ENCODE data around the gene ARHGEF26.

The ARHGEF26 gene

DNA sequence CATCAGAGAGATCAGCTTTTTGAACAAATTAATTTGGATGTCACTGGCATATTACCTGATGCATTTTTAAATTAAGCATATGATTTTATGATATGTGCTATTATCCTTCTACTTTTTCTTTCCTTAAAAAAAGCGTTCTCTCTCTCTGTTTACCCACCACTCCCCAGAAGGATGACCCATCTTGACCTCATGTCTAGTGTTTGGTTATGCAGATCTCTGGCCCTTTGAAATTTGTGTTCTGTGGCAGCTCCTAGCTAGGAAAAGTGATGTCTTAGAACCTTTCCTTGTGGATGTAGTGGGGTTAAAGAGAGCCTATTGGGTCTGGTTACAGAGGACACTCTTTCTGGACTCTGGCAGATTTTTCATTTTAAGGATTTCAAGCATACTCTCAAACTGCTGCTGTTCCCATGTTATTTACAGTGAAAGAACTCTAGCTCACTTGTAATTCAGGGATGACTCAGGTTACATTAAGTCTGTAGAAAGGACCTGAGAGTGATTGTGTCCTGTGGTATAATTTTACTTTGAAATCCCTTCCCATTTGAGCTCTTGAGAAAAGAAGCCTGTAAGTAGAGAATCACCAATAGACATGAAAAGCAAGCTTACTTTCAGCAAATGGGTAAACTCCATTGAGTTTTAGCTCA, 23.8 kb downstream of the ARHGEF26 start:
- no peak for DNase-seq
- intact Hi-C loops (cut with DNase I) = no loop called here

DNA sequence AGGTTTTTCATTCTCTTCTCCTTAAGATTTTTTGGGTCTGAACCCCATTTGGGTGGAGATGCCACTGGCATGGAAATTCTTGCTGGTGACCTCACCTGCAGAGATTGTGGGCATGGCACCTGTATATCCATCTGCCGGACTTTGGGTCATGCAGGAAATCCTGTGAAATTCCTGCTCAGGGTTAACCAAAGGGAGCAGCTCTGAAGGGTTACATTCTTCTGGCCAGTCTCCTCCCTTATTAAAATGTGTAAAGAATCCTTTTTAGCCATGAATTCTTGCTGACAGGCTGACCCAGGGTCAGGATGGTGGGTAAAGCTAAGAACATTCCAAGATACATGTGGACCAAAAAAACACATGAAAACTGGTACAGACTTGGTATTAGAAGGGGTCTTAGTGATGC, 27.4 kb downstream of the ARHGEF26 start:
- intact Hi-C loops (cut with DNase I) = no loop called here
- no peak for DNase-seq

DNA sequence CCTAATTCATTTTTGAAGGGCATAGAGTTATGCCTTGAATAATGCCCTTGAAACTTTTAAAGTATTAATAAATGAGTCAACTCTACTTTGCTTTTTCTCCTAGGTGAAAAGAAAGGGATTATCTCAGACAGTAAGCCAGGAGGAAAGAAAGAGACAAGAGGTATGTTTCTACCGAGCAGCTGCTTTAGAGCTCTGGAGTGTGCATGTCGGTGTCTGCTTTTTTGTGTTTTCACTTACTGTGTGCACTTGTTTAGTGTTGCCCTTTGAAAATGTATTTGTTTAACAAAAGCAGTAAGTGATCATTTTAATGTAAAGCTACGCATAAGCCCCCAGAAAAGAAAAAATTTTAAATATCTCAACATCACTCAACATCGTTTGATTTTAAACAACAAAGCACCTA, 28.1 kb downstream of the ARHGEF26 start:
- no peak for DNase-seq
- intact Hi-C loops (cut with DNase I) = no loop called here

DNA sequence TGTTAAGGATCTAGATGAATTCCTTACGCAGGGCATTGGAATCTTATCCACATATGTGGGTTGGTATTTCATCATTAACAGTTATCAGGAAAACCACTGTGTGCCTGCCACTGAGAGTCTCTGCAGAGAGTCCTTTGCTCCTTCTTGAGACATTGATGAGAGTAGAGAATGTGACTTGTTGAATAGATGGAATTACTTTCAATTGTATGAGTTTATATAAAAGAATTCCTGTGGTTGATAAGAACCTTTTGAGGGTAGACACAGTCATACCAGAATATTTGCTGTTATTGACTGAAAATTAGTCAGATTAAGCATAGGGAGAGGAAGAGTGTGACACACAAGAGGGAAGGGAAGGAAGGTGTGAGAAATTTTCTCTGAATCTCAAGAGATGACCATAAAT, 30.8 kb downstream of the ARHGEF26 start:
- DNase-seq = no peak
- intact Hi-C loops (cut with DNase I) = no loop called here

DNA sequence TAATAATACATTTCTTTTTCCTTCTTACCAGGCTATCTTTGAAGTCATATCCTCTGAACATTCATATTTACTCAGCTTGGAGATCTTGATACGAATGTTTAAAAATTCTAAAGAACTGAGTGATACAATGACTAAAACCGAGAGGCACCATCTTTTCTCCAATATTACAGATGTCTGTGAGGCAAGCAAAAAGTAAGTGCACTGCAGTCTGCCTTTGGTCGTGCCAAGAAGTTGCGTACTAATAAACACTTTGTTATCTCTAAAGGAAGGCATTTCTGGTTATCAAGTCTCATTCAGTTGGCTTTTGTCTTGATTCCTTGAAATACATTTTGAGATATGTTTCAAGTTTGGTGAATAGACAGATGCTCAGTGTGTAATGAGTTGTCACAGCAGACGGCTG, 31.6 kb downstream of the ARHGEF26 start:
- intact Hi-C loops (cut with DNase I) = no loop called here
- no peak for DNase-seq

DNA sequence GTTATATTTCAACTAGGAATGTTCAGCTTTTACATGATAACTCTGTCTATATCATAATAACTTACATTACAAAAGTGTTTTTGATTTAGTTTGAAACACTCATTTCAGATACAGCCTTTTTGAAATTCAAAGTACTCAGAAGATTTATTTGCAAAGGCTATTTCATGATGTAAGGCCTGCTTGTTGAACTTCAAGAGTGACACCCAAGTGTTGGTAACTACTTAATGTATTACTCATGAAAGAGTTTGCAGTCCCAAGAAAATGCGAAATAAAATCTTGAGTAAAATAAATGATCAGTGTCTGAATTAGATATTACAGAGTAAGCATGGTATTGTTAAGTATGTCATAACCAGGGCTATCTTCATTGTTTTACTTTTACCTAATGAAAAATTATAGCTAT, 35.3 kb downstream of the ARHGEF26 start:
- intact Hi-C loops (cut with DNase I) = no loop called here
- no peak for DNase-seq

DNA sequence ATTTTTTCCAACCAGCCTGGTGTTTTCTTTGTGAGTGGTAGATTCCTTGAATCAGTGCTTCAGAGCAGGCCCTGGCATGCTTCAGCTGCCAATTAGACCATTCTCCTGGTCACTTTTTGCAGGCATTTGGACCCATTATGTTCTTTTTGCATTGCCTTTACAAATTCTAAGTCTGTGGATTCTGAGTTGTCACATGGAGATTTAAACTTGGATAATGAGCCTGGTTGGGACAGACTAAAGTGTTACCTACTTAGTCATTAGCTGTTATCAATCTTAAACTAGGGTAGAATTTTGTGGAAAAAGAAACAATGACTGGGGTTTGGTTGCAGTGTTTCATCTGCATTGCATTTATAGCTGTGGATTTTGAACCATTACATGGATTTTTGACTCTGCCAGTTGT, 40.6 kb downstream of the ARHGEF26 start:
- DNase-seq = no peak

DNA sequence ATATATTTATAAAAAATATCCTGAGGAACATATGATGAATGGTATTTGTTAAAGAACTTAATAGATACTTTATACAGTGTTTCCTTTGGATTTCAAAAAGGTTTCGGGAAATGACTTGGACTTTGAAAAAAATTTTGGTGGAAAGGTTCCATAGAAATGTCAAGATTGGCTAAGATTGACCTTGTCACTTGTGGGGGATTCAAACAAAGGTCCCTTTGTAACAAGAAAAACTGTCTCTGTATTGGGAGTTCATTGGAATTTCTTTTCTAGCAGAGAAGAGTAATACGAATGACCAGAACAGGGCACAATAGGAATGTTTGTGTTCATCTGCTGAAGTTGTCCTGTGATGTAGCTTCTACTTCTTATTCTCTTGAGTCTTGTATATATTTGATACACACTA, 43.2 kb downstream of the ARHGEF26 start:
- no peak for DNase-seq
- intact Hi-C loops (cut with DNase I) = no loop called here

More for the DNA sequence above, 40.6 kb downstream of the ARHGEF26 start:
- intact Hi-C loops (cut with DNase I) = no loop called here

DNA sequence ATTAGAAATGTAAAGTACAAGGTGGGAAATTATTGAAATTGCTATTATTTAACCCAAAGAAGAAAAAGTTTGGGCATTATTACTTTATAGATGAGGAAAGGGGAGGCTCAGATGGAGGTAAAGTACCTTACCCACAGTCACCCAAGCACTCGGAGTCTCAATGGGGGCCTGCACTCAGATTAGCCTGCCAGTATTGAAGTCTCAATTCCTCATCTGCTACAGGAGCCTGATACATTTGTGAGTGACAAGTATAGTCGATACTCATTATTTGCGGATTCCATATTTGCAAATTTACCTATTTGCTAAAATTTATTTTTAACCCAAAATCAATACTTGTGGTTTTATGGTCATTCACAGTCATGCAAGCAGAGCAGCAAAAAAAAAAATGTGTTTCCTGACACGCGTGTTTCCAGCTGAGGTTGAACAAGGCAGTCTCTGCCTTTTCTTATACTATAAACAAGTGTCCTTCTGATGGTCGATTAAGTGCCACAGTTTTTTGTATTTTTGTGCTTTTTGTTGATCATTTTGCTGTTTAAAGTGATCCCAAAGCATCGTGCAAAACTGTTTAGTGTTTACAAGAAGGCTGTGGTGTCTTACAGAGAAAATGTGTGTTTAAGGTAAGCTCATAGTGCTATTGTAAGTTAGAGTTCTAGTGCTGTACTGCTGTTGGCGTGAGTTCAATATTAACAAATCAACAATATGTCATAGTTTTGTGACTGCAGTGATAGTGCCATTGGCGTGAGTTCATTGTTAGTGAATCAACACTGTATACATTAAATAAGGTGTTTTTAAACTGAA, 48.0 kb downstream of the ARHGEF26 start:
- intact Hi-C loops (cut with DNase I) = no loop called here
- no peak for DNase-seq

DNA sequence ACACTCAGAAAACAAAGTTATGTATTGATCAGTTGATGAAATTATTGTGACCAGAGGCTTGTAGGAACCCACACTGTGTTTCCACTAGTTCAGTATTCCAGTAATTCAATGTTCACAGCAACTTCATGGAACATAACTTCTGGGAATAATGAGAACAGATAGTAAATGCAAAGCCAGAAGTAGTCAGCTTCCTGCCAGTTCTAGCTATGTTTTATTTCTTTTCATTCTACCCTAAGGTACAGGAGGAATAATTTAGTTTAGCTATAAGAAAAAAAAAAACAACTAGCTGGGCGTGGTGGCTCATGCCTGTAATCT, 48.6 kb downstream of the ARHGEF26 start:
- intact Hi-C loops (cut with DNase I) = no loop called here
- no peak for DNase-seq

DNA sequence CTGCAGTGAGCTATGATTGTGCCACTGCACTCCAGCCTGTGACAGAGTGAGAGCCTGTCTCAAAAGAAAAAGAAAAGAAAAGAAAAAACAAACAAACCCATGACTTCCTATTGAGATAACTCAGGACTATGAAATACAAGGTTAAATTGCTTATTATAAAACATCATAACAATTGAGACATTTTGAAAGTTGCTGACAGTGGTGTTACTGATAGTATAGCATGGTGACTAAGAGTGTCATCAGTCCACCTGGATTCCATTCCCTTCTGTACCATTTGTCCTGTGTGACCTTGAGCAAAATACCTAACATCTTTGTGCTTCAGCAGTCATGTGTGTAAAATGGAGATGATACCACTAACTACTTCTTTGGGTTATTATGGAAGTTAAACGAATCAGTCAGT, 49.1 kb downstream of the ARHGEF26 start:
- DNase-seq = no peak
- intact Hi-C loops (cut with DNase I) = no loop called here

DNA sequence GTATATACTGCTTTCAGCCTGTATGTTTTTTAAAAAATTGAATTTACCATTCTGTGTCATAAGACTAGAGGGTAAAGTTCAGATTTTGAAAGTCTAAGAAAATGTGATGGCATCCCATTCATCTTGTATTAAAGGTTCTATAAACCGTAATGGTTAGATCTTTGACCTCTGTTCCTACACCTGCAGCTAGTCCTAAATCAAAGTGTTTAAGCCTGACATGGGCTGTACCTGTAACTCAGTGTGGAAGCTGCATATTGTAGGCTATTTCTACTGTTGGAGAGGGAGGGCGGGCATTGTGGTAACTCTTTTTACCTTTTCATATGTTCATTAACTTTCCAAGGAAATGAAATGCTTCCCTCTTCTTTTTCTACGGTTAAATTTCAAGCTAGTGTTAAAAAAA, 53.9 kb downstream of the ARHGEF26 start:
- intact Hi-C loops (cut with DNase I) = no loop called here
- DNase-seq = no peak

DNA sequence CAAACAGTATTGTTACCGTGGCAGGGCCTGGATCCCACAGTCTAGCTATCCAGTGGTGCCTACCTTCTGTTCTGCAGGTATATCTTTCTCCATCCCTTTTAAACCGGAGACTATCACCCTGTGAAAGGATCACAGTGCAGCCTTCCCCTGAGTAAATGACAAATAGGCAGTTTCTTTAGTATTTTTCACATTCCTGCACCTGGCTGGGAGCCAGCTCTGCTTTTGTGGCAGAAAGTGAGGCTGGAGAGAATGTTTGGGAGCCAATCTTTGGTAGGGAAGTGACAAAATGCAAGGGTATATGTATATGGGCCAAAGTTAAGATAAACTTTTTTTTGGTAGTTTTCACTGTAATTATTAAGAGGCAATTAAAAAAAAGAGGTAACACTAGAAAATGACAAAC, 54.8 kb downstream of the ARHGEF26 start:
- intact Hi-C loops (cut with DNase I) = no loop called here
- DNase-seq = no peak

DNA sequence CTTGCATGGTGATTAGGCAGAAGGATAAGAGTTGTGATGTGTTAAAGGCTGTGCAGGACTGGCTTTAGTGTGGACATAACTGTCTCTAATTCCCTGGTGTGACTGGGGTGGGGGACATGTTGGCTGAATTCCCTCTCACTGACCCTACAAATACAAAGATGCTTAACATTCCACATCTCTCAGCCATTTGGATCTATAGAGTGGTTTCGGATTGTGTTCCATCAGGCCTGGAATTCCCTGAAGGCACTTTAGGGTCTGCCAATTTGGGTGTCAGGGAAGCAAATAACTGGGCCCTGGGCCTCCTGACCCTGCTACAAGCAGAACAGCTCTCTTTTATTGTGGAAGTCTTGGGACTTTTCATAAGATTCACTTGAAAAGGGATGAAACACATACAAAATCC, 56.2 kb downstream of the ARHGEF26 start:
- intact Hi-C loops (cut with DNase I) = no loop called here
- DNase-seq = no peak

DNA sequence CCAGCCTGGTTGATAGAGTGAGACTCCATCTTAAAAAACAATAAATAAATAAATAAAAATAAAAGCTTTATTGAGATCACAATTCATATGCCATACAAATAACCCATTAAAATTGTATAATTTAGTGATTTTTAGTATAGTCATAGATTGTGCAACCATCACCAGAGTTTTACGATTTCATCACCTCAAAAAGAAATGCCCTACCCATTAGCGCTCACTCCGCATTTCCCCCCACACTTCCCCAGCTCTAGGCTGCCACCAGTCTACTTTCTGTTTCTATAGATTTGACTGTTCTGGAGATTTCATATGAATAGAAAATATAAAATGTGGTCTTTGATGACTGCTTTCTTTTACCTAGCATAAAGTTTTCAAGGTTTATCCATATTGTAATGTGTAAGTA, 57.0 kb downstream of the ARHGEF26 start:
- no peak for DNase-seq
- intact Hi-C loops (cut with DNase I) = no loop called here

DNA sequence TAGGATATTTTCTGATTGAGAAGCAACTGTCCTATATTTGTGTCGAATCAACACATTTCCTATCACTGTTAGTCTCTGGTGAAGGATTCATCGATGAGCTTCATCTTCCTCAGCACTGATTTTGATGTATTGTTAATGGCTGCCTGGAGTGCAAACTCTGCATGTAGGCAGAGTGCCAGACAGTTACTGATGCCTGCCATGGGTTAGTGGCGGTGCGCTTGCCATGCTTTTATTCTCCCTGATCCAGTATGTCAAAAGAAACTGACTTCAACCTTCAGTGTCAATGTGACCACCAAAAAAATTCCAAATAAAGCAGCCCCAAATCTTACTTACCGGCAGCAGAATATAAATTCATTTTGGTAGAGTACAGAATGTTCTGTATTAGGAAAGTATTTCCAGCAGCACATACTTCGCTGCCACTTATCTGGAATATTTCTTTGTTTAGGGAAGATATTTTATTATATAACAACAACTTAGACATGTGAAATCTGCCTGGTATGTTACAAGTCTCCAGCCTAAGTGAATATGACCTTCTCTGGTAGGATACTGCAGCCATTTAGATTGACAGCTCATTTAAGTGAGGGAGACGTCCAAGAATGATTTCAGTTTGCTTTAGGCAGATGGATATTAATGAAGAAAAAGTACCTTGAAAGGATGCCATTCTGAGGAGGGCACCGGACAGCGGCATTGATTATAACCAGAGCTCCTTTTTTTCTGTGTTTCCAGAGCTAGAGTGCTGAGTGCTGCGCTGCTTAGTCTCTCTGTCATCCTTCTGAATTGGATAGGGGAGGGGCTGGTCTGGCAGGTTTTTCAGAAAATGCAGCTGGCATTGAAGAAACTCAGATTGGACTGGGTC, 59.9 kb downstream of the ARHGEF26 start:
- intact Hi-C loops (cut with DNase I) = no loop called here
- no peak for DNase-seq

DNA sequence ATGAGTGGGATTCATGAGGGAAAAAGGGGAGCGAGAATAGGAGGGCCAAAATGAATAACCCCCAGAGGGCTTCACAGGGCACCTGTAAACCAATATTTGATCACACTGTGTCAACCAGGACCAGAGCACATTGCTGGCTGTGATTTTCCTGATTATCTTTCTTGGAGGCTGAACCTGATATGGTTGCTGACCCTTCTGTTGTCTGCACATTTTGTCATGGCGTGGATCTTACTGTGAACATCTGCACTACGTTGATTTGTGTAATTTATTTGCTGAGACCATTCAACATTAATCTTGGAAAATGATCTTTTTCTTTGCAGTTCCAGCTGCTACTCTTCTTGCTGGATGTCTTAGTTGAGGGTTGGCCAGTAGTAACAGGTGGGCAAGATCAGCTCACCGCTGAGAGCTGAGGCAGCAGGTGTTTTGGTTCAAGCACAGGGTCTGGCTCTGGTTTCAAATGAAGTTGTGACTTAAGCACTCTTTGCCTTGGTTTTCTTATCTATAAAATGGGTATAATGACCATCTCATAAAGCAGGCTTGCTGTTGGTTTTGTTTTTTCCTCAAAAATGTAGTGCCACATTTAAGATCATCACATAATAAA, 61.2 kb downstream of the ARHGEF26 start:
- DNase-seq = no peak
- intact Hi-C loops (cut with DNase I) = no loop called here

DNA sequence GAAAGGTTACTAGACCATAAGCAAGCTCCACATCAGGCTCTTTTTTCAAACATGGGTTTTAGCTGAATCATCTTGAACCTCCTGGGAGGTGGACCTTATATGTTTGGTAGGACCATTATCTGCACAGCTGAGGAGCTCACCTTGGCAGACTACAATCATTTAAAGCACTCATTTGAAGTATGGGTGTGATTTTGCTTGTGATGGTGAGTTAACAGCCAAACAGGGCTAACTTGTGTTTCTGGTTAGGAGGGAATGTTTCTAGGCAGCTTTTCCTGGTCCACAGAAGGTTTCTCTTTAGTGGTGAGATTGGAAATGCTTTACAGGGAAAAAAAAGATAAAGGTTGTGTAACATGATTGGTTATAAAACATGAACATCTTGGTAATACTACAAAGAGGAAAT, 61.8 kb downstream of the ARHGEF26 start:
- intact Hi-C loops (cut with DNase I) = no loop called here
- DNase-seq = no peak

DNA sequence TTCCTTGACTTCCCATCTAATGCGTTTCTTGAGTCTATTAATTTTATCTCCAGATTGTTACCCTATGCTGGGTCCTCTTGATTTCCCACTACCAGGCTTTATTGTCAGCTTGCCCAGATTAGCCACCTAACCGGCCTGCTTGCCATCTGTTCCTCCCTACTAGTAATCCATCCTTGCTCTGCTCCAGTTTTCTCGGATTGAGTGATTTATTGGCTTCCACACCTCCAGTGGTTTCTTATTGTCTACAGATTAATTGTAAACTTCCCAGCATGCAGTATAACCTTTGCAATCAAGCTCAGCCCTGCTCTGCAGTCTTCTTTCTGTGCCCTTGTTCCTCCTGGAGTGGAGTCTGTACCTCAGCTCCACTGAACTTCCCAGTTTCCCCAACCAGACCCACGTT, 63.4 kb downstream of the ARHGEF26 start:
- no peak for DNase-seq
- intact Hi-C loops (cut with DNase I) = no loop called here

DNA sequence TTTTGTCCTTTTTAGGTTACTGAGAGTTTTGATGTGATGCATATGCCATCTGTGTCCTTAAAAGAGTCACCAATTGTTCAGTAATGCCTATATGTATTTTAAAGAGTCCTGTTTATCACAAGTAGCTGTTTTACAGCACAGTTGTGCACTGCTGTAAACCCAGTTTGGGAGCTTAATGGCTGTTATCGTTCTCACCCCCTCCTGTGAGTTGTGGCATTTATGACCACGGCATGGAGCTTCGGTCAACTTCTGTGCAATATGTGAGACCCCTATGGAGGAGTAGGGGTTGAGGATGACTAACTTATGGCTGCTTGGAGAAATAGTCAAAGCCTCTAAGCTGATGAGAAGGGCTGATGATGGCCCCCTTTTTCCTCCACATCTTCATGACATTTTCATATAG, 67.2 kb downstream of the ARHGEF26 start:
- intact Hi-C loops (cut with DNase I) = no loop called here
- DNase-seq = no peak

DNA sequence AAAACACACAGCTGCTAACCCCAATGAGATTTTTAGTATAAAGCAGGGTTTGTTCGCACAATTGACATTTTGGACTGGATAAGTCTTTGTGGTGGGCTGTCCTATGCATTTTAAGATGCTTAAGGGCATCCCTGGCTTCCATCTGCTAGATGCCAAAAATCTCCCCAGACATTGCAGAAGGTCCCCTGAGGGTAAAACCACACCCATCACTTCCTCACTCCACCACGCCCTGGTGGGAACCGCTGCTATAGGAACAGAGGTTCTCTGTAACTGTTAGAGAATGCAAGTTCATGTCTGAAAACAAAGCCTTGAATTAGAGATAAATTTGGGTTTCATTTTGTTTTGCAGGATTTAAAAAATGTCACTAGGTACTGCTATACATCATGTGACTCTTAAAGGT, 67.7 kb downstream of the ARHGEF26 start:
- intact Hi-C loops (cut with DNase I) = no loop called here

More for the DNA sequence above, 67.7 kb downstream of the ARHGEF26 start:
- DNase-seq = no peak
